SIG-M5 (cell line): Measurements from ENCODE around the gene AGBL4.
"Not testable (repeated sequence)": the region's sequence is repeated elsewhere in the genome, so short reads cannot be mapped to it uniquely, and the experiment has no call there.

Source experiments
- DNase-seq: peaks from one replicate; lab custom pipeline; 2025; lab: John Stamatoyannopoulos, UW

AGBL4 gene

GRCh38 chr1:49028396-49028795 is 995.4 kb downstream of the AGBL4 start:
- DNase-seq, result no peak

- no peak for DNase-seq
Observed at GRCh38 chr1:49026230-49026811, 997.4 kb downstream of the AGBL4 start.

- no peak for DNase-seq
Observed at GRCh38 chr1:49016030-49016977, 1007.5 kb downstream of the AGBL4 start.

- DNase-seq, result no peak
Observed at GRCh38 chr1:49013079-49013478, 1010.7 kb downstream of the AGBL4 start.

GRCh38 chr1:49002981-49003380 is 1020.8 kb downstream of the AGBL4 start:
- not testable (repeated sequence) for DNase-seq

- no peak for DNase-seq
Observed at GRCh38 chr1:48999321-48999720, 1024.4 kb downstream of the AGBL4 start.

GRCh38 chr1:48996311-48996710 is 1027.4 kb downstream of the AGBL4 start:
- no peak for DNase-seq

GRCh38 chr1:48988633-48989197 is 1035.0 kb downstream of the AGBL4 start:
- no peak for DNase-seq

- no peak for DNase-seq
Observed at GRCh38 chr1:48979940-48980339, 1043.8 kb downstream of the AGBL4 start.

- no peak for DNase-seq
Observed at GRCh38 chr1:48978413-48978812, 1045.3 kb downstream of the AGBL4 start.

- DNase-seq, result no peak
Observed at GRCh38 chr1:48977273-48977672, 1046.5 kb downstream of the AGBL4 start.

- no peak for DNase-seq
Observed at GRCh38 chr1:48969971-48970370, 1053.8 kb downstream of the AGBL4 start.

GRCh38 chr1:48967318-48967717 is 1056.4 kb downstream of the AGBL4 start:
- DNase-seq, result no peak

- DNase-seq, result no peak
Observed at GRCh38 chr1:48966583-48966982, 1057.2 kb downstream of the AGBL4 start.

GRCh38 chr1:48960320-48960719 is 1063.4 kb downstream of the AGBL4 start:
- no peak for DNase-seq

GRCh38 chr1:48955774-48956173 is 1068.0 kb downstream of the AGBL4 start:
- no peak for DNase-seq

GRCh38 chr1:48953617-48954016 is 1070.1 kb downstream of the AGBL4 start:
- no peak for DNase-seq

GRCh38 chr1:48948562-48948961 is 1075.2 kb downstream of the AGBL4 start:
- no peak for DNase-seq

- DNase-seq, result no peak
Observed at GRCh38 chr1:48947761-48948537, 1075.8 kb downstream of the AGBL4 start.

- DNase-seq, result no peak
Observed at GRCh38 chr1:48946070-48946469, 1077.7 kb downstream of the AGBL4 start.

GRCh38 chr1:48944811-48945210 is 1078.9 kb downstream of the AGBL4 start:
- no peak for DNase-seq

GRCh38 chr1:48943826-48944225 is 1079.9 kb downstream of the AGBL4 start:
- no peak for DNase-seq
